ENCODE data around the gene LRFN5. TPM values are rescaled to one million over a fixed set of nuclear protein-coding genes. Genes with fewer than 3 reads are reported as not detected.
"Not testable (repeated sequence)": the region's sequence is repeated elsewhere in the genome, so short reads cannot be mapped to it uniquely, and the experiment has no call there.

The LRFN5 gene
- total and polyA plus RNA-seq, 10 of the 15 experiments (the other 5 are each of a cell fraction or from before 2014, with no cell fraction given), result 0.06 to 1.2 TPM; not detected in 8

DNA sequence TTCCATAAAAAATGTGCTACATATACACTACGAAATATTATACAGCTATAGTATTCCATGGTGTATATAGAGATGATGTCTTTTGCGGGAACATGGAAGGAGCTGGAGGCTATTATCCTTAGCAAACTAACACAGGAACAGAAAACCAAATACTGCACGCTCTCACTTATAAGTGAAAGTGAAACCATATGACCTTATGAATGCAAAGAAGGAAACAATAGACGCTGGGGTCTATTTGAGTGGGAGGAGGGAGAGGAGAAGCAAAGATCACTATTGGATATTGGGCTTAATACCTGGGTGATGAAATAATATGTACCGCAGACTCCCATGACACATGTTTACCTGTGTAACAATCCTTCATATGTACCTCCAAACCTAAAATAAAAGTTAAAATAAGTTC, 142.8 kb downstream of the LRFN5 start (continued):
- TF ChIP-seq, protein P1, sequence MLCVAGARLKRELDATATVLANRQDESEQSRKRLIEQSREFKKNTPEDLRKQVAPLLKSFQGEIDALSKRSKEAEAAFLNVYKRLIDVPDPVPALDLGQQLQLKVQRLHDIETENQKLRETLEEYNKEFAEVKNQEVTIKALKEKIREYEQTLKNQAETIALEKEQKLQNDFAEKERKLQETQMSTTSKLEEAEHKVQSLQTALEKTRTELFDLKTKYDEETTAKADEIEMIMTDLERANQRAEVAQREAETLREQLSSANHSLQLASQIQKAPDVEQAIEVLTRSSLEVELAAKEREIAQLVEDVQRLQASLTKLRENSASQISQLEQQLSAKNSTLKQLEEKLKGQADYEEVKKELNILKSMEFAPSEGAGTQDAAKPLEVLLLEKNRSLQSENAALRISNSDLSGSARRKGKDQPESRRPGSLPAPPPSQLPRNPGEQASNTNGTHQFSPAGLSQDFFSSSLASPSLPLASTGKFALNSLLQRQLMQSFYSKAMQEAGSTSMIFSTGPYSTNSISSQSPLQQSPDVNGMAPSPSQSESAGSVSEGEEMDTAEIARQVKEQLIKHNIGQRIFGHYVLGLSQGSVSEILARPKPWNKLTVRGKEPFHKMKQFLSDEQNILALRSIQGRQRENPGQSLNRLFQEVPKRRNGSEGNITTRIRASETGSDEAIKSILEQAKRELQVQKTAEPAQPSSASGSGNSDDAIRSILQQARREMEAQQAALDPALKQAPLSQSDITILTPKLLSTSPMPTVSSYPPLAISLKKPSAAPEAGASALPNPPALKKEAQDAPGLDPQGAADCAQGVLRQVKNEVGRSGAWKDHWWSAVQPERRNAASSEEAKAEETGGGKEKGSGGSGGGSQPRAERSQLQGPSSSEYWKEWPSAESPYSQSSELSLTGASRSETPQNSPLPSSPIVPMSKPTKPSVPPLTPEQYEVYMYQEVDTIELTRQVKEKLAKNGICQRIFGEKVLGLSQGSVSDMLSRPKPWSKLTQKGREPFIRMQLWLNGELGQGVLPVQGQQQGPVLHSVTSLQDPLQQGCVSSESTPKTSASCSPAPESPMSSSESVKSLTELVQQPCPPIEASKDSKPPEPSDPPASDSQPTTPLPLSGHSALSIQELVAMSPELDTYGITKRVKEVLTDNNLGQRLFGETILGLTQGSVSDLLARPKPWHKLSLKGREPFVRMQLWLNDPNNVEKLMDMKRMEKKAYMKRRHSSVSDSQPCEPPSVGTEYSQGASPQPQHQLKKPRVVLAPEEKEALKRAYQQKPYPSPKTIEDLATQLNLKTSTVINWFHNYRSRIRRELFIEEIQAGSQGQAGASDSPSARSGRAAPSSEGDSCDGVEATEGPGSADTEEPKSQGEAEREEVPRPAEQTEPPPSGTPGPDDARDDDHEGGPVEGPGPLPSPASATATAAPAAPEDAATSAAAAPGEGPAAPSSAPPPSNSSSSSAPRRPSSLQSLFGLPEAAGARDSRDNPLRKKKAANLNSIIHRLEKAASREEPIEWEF (IDR thresholded peaks at IDR 0.05; ENCODE audit: insufficient replicate concordance, low read depth, low read length), result no peak
- TF ChIP-seq CREB1 (IDR thresholded peaks at IDR 0.05; ENCODE audit: low read depth), result no peak

DNA sequence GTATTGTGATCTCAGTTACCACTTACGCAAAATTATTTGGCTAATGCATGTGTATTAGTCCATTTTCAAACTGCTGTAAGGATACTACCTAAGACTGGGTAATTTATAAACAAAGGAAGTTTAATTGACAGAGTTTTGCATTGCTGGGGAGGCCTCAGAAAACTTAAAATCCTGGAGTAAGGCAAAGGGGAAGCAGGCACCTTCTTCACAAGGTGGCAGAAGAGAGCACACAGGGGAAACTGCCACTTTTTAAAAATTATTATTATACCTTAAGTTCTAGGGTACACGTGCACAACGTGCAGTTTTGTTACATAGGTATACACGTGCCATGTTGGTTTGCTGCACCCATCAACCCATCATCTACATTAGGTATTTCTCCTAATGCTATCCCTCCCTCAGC, 143.9 kb downstream of the LRFN5 start:
- H3K9me3 ChIP-seq (replicated peaks; ENCODE audit: control insufficient read depth, insufficient read depth, low read length); SMC1A ChIA-PET (ENCODE audit: uncharacterized antibody, unreplicated experiment); CTCF ChIA-PET; H3K4me2 ChIP-seq (ENCODE audit: control insufficient read depth, insufficient read depth); H2AFZ ChIP-seq (ENCODE audit: control insufficient read depth, low read depth, low read length); RAD21 ChIA-PET (ENCODE audit: unreplicated experiment); H3K36me3 ChIP-seq (ENCODE audit: control insufficient read depth in 2 of 2, insufficient read depth in 2 of 2, low read length in 1 of 2); H3K27me3 ChIP-seq (replicated peaks in 1 of 2; ENCODE audit: control insufficient read depth in 2 of 2, insufficient read depth in 2 of 2, low read length in 1 of 2); H3K27ac ChIP-seq (ENCODE audit: control insufficient read depth, insufficient read depth); ATAC-seq; FAIRE-seq; H3K4me3 ChIP-seq; H4K20me1 ChIP-seq (ENCODE audit: control insufficient read depth, insufficient read depth); in situ Hi-C loops (cut with MboI); H3K9ac ChIP-seq (ENCODE audit: control insufficient read depth, insufficient read depth, low read length); BruUV-seq (replicated peaks); POLR2A ChIA-PET; H3K79me2 ChIP-seq (ENCODE audit: control insufficient read depth, insufficient read depth, low read length); DNase-seq (ENCODE audit: low read depth, low spot score); H3K4me1 ChIP-seq (ENCODE audit: control insufficient read depth, insufficient read depth, low read length); intact Hi-C loops (cut with micrococcal nuclease; ENCODE audit: unreplicated experiment): not testable (repeated sequence)
- 19% methylated on average over 4 of the region's 4 CpGs for WGBS (ENCODE audit: insufficient coverage, insufficient replicate concordance, low lambda C conversion rate, missing lambda C conversion rate)

Measured in GM12878 (cell line).